DMS153 treated with DMSO at 0.1 percent for 48 hours (cell line): ENCODE results near the gene AKAP6.

Source experiments
- DNase-seq: peaks from one replicate; lab custom pipeline; 2025; ENCODE audit not compliant: unreplicated experiment; lab: John Stamatoyannopoulos, UW

AKAP6 gene

DNA sequence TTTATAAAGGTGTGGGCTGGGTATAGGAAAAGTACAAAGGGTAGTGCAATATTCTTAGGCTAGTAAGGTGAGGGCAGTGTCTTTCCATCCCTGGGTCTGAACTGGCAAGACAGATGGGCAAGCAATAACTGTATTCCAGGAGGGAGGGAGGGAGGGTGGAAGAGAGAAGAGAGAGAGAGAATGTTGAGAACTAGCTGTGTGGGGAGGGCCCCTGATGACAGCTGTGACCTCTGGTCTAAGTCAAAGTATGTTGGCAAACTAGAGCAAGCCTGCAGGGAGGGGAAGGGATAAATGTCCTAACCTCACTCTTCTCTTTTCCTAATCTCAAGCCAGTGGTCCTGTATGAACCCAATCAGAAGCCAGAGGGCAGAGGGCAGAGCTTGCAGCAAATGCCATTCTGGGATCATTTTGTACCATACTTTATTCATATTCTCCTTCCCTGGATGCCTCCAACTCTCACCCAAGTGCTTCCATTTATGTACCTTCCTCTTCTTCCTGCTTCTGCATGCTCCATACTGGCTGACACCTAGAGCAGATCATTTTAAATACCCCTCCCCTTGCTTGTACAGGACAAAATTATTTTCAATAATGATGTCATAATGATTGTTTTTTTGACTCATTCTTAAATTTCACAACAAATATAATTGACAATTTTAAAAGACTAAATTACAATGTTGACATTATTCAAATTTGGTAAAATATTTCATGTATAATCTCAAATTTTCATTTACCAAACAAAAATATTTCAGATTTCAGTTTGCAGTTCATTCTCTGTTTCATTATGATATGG, 75.9 kb downstream of the AKAP6 start:
- DNase-seq, result no peak

- DNase-seq, result no peak
These were observed 76.8 kb downstream of the AKAP6 start for GRCh38 chr14:32405856-32406255.

- DNase-seq, result no peak
These were observed 78.0 kb downstream of the AKAP6 start for GRCh38 chr14:32407130-32407529.

GRCh38 chr14:32408018-32408417, 78.9 kb downstream of the AKAP6 start:
- no peak for DNase-seq

DNA sequence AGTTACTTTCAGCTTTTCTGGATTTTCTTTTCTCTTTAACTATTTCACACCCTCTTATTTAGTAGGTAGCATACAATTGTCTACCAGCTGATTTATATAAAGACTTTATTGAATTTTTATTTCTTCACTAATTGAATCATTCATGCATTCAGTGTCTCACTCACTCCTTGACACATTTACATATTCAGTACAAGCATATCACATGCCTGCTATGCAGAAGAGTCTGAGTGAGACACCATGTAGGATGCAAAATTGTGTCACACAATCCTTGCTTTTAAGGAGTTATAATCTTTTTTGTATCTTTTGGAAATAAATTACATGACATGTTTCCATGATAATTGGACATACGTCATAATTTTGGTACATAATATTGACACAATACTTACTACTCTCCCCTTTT, 83.0 kb downstream of the AKAP6 start:
- DNase-seq, result no peak

DNA sequence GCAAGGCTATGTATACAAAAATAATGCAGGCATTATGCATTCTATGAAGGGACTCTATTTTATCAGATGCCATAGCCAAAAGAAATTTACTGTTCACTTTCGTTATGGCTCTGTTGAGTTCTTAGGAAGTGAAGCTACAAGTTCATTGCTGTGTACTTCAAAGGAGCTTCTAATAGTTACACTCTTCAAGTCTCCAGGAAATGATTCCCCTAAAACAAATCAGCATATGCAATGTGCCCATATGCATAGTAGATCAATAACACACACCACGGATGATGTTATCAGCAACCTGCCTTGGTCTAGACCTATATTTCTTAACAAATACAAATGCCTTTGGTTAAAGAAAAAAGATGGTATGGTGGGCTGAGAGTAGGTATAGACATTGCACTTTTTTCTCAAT, 83.4 kb downstream of the AKAP6 start:
- no peak for DNase-seq

GRCh38 chr14:32413967-32414640, 85.0 kb downstream of the AKAP6 start:
- DNase-seq, result no peak

GRCh38 chr14:32414808-32415255, 85.7 kb downstream of the AKAP6 start:
- no peak for DNase-seq

GRCh38 chr14:32417956-32418552, 89.0 kb downstream of the AKAP6 start:
- no peak for DNase-seq

DNA sequence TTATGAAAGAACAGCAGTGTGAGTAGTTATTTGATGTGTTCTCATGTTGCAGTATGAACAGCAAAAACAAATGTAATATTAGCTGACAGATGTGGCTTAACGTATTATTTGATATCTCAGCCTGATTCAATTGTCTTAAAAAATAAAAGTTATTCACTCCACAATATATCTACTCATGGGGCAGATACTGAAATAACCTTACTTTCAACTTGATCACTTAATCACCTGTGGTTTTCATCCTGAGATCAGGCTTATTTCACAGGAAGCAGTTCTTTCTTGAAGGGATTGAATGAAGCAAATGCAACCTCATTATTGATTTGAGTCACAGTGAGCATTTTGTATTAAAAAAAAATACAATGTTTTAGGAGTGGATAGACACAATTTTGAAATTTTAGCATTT, 90.3 kb downstream of the AKAP6 start:
- DNase-seq, result no peak

DNA sequence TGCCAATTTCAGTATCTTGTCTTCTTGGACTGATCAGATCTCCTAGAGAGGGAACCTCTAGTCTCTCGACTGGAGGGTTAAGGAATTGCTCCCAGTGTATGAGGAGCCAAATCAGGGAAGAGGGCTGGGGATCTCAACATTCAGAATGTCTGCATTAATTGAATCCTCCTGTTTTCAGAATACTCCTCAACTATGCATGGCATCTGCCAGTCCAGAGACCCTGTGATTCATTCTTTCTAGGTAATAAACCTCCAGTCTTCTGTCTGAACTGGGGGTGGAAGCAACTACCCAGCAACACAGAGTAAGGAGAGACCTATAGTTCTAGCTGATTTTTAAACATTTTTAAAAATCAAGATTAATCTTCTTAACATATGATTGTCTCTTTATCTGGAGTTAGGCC, 92.7 kb downstream of the AKAP6 start:
- no peak for DNase-seq

DNA sequence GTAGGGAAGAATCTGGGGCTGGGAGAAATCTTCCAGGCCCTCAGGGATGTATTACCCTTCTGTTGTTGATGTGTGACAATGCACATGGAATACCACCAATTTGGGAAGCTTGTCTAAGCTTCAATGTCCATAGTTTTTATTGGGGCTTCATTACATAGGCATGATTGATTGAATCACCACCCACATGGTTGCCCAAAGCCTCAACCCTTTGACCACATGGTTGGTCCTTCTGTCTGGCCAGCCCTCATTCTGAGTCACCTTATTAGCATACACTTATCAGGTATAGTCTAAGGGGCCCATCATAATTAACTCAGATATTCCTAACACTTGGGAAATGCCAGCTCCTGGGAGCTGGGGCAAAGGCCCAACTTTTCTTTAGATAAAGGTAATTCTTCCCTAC, 93.3 kb downstream of the AKAP6 start:
- DNase-seq, result no peak

DNA sequence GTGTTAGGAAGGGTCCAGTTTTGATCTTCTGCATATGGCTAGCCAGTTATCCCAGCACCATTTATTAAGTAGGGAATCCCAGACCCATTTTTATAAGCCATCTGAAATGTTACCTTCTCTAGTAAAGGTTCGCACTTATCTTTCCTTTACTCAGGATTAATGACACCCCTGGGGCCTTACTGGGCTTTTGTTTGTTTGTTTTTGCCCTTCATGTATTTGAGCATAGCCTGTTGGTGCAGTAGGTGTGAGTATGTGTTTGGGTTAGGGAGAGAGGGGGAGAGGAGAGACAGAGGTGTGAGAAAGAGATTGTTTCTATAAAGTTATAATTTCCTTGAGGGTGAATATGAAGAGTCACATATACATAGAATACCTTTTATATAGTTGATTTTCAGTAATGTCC, 96.9 kb downstream of the AKAP6 start:
- peak; percentile 11 for DNase-seq

- DNase-seq, result no peak
These were observed 97.7 kb downstream of the AKAP6 start for GRCh38 chr14:32426586-32427388.

GRCh38 chr14:32427726-32428528, 98.8 kb downstream of the AKAP6 start:
- DNase-seq, result no peak

DNA sequence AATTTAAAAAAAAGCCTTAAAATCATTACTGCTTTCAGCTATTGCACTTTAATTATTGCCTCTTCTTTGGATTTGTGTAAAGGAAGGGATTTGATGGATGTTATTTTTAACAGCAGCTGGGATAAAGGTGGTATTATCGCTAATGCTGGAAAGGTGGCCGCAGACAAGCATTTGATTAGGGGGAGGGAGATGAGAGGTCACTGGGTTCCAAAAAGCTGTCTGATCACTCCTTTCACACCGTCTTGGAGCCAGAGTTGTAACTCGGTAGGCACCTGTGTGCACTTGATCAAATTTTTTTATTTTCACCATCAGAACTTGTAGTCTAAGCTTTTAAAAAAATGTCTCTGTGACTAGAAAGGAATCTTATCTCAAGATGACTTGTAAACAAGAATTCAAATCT, 99.8 kb downstream of the AKAP6 start:
- DNase-seq, result no peak

DNA sequence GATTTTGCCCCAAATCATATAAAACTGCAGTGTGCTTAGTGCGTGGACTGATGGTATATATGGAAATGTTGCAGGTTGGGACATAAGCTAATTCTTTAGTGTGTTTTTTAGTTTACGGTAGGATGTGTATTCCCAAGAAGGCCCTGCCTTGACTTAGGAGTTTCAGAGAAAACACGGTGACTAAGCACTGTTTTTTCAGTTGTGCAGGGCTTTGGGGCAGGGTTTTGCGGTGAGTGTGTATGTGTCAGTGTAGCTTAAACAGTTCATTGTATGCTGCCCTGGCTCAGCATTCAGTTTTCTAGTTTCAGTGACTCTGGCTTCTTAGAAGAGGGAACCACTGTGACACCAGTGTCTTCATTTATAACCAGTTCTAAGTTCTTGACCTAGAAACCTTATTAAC, 101.2 kb downstream of the AKAP6 start:
- no peak for DNase-seq

DNA sequence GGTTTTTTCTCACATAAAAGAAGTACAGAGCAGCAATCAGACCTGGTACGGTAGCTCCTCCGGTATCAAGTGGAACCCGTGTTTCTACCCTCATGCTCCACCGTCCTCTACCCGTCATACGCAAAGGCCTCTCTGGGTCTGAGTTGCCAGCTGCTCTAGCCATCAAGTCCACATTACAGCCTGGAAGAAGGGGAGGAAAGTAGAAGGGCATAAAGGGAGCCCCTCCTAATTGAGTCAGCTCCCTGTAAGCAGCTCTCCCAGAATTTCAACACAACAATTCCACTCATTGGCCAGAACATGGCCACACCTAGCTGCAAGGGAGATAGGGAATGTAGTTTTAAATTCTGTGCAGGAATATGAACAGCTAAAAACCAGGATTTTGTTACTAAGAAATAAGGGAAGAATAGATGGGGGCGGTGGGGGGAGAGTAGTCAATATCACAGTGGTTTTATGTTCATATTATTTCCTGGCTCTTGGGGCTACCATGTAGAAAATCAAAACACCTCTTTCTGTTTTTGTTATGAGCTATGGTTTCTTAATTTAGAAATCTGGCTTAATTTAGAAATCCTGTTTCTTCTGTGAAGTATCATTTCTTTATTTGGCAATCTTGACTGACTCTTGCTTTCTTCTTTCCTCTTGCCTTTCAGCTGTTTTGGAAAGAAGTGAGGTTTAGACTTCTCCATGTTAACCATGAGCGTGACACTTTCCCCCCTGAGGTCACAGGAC, 103.9 kb downstream of the AKAP6 start:
- DNase-seq, result no peak

DNA sequence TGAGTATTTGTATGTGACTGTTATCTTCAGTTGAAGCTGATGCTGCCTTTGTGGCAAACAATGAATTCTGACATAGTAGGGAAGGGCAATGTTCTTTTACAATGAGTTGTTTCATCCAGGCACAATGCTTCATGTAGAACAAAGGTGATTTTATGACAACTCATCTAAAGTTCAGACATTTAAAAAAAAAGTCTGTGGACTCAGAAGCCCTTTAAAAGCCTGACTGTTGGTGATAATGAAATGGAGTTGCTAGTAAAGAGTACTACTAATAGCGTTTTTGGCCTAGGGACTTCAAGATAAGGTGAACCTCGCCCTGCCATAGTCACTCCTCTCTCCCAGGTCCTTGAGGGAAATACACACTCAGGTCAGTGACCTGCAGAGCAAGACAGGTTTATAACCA, 105.1 kb downstream of the AKAP6 start:
- no peak for DNase-seq

DNA sequence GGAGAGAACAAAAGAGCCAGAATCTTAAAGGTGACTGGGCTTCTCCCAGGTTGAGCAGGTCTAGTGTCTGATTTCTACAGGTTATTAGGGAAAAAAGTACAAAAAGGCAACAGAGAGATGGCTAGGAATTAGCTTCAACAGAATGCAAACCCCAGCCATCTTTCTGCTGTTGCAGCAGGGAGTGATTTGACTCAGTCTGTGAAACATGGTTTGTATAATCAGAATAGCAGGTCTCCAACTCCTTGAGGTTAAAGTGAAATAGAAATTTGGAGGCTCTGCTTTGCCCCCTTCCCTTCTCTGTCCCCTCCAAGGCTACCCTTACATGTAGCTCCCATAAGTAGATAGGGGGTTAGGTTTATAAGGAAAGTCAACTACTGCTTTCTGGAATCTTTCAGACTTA, 105.8 kb downstream of the AKAP6 start:
- no peak for DNase-seq
